GM18508 (cell line): ENCODE results near the gene OR6N1.

ENCODE experiments used
- ATAC-seq: cut with Tn5 transposase; IDR thresholded peaks from one replicate; pipeline ENCODE4 v1.9.1; 2021; ENCODE audit warnings: moderate number of reproducible peaks; ENCODE audit not compliant: insufficient read depth, unreplicated experiment

OR6N1 gene, protein sequence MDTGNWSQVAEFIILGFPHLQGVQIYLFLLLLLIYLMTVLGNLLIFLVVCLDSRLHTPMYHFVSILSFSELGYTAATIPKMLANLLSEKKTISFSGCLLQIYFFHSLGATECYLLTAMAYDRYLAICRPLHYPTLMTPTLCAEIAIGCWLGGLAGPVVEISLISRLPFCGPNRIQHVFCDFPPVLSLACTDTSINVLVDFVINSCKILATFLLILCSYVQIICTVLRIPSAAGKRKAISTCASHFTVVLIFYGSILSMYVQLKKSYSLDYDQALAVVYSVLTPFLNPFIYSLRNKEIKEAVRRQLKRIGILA

GRCh38 chr1:158771950-158772866 lies at the start of gene OR6N1:
Gene OR6N1, minus strand, starts transcription at chr1:158772195. Its CDS starts 5,513 bp downstream, at chr1:158766682.
- ATAC-seq, result no peak

DNA sequence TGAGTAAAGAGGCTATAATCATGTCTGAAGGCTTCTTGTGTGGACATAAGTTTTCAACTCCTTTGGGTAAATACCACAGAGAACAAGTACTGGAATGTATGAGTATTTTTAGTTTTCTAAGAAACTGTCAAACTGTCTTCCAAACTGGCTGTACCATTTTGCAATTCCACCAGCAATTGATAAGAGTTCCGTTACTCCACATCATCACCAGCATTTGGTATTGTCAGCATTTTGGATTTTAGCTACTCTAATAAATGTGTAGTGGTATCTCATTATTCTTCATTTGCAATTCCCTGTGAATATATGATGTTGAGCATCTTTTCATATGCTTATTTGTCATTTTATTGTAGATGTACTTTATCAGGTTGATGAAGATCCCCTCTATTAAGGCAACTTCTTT lies 49.7 kb upstream of the OR6N1 start:
- ATAC-seq, result no peak

DNA sequence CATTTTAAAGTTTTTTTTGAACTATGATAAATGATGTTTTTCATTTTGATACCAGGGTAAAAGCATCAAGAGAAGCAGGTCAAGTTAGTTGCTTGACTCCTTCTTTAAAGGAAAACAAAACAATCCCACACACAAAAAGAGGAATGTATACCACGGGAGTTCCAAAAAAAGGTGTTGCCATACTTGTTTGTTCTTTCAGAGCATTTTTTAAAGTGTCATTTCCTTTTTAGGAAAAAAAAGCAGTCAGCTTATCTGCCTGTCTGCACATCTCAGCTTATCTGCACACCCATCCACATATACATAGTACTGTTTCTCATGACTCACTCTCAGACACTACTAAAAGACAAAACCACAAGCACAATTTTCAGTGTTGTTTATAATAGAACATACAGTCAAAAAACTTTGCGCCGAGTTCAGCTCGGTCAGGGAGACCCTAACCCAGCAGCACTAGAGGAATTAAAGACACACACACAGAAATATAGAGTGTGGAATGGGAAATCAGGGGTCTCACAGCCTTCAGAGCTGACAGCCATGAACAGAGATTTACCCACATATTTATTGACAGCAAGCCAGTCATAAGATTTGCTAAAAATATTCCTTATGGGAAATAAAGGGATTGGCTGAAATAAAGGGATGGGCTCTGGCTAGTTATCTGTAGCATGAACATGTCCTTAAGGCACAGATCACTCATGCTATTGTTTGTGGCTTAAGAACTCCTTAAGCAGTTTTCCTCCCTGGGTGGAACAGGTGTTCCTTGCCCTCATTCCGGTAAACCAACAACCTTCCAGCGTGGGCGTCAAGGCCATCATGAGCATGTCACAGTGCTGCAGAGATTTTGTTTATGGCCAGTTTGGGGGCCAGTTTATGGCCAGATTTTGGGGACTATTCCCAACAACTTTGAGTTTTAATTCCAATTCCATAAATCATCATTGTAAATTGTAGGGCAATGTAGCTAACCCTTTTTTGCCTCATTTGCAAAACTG lies 47.8 kb upstream of the OR6N1 start:
- no peak for ATAC-seq

DNA sequence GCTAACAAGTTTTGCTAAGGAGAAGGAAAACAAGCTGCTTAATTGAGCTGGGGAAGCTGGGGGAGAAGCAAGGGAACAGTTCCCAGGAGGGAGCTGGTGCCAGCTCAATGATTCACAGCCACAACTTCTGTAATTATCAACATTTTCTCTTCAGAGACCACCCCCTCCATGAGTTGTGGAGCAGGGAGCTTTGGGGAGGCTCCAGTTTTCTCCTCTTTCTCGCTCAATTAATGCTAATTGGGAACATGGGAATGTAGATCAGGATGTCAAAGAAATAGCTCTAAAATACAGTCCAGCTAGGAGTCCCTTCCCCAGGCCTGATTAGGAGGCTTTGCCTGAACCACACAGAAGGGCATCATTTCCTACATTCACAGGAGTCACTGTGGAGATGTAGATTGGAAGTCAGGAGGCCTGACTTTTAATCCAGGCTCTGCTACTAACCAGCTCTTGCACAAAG lies 47.0 kb upstream of the OR6N1 start:
- ATAC-seq, result no peak

GRCh38 chr1:158818560-158818959 lies 46.6 kb upstream of the OR6N1 start:
- ATAC-seq, result no peak

DNA sequence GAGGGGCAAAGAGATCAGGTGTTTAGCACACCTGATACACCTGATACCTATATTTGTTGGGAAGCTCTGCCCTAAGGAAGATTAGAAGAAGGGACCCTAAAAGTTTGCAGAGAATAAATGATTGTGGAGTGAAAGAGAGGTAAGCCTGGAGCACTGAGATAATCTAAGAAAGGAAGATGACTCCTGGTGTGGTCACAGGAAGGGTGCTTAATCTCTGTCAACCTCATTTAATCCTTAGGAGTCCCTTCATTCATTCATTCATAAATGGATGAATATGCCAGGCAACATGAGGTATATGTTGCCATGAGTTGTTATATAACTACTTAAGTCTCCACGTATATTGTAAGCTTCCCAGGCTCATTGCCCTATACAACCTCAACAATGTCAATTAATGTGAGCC lies 43.0 kb upstream of the OR6N1 start:
- no peak for ATAC-seq

DNA sequence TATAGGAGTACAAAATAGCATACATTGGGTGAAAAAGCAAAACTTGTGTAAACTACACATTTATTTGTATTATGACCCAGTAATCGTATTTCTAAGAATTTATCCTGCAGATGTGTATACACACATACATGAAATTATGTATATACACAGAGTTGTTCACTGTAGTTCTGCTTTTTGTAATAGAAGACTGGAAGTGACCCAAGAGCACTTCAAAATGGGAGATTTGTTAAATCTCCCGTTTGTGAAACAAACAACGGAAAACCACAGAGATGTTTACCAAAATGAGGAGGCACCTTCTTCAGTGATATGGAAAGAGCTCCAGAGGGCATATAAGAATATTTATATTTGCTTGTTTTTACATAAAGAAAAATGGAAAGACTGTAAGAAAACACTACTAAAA lies 41.2 kb upstream of the OR6N1 start:
- ATAC-seq, result no peak

GRCh38 chr1:158812336-158812735 lies 40.3 kb upstream of the OR6N1 start:
- ATAC-seq, result no peak

DNA sequence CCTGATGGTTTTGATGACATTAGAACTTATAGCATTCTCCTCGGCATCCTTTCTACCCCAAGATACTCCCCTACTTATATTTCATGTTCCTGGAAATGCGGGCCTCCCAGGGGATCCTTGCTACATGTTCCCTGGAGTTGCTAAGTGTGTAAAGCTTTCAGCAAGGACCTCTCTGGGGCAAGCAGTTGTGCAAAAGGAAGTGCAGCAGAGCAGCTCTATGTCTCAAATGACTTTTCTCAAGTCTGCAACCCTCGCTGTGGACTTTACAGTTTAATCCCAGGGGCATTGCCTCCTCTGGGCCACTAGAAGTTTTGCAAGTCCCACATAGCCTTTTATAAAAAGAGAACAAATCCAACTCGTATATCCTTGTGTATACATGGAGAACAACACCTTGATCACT lies 38.3 kb upstream of the OR6N1 start:
- ATAC-seq, result no peak

DNA sequence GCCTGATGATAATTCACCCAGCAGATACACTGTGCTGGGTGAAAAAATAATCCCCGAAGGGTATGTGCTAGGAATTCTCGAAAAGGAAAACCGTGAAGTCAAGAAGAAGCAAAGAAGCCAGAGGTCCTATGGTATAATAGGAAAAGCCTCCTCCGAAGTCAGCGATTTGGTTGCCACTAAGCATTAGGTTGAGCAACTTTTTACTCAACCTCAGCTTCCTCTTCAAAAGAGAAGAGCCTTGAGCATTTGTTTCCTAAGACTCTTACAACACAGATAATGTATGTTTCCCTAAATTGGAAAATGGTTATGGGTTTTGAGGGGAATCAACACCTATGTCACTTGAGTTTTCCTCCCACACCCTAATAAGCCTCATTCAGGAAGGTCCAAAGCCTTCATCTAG lies 37.9 kb upstream of the OR6N1 start:
- no peak for ATAC-seq

DNA sequence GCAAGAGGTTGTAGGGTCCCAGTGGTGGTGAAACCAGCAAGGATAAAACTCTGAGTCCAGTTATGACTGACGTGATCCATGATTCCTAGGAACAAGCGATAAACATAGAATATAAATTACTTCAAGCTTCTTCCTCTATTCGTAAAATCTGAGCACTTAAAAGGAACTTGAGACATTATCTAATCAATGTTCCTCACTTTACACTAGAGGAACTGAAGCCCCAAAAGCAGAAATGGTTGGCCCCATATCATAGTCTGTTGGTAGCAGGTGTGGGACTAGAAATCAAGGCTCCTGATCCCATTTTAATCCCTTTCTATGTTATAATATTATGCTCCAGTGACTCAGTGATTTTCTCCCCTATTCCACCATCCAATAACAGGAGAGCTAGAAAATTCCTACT lies 37.3 kb upstream of the OR6N1 start:
- ATAC-seq, result no peak

- no peak for ATAC-seq
Measured at GRCh38 chr1:158806916-158807536, 35.0 kb upstream of the OR6N1 start.

DNA sequence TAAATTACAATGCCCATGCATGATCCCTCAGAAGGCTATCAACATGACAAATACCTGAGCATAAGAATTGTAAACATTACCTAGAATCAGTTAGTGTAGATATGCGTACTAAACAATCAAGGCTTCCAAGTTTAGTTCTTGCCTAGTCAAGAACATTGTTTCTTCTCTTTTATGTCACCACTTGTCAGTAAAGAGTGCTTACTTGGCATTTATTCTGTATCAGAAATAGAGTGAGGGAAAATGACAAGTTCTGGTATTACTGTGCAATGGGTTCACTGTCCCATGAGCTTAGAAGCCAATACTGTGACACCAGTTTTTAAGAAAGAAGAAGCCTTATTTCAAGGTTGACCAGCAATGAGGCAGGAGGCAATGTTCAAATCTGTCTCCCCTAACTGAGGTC lies 31.7 kb upstream of the OR6N1 start:
- ATAC-seq, result no peak

GRCh38 chr1:158801396-158801795 lies 29.4 kb upstream of the OR6N1 start:
- ATAC-seq, result no peak

- ATAC-seq, result no peak
Measured at GRCh38 chr1:158800526-158800925, 28.5 kb upstream of the OR6N1 start.

- ATAC-seq, result no peak
Measured at GRCh38 chr1:158799689-158800088, 27.7 kb upstream of the OR6N1 start.

DNA sequence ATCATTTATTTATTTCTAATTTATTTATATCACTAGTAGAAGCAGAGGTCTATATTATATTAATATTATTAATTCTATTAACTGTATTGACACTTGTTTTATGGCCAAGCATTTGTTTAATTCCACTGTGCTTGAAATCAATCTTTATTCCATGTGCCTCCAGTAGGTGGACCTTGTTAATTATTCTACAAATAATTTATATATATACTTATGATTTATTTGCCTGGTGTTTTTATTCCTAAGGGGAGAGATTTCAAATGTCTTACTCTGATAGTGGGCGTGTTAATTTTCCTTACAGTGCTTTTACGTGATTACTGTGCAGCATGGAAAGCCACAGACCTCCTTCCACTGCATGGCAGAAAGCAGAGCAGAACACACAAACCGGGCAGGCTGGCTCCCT lies 26.5 kb upstream of the OR6N1 start:
- no peak for ATAC-seq

DNA sequence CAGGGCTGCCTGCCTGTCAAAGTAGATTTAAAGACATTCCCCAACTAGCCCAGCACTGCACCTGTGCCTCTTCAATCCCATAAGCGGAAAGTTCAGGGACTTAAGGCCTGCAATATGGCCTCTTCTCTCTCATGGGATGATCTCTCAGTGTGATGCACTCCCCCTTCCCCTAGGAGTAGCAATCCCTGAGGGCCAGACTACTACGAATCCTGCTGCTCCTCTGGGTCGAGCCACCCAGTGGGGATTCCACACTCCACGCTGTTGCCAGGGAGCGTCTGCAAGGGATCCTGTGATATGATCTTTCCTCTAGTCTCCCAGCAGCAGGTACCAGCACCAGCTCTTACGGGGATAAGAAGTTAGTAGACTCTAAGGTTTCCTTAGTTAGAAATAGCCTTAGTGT lies 22.3 kb upstream of the OR6N1 start:
- ATAC-seq, result no peak

DNA sequence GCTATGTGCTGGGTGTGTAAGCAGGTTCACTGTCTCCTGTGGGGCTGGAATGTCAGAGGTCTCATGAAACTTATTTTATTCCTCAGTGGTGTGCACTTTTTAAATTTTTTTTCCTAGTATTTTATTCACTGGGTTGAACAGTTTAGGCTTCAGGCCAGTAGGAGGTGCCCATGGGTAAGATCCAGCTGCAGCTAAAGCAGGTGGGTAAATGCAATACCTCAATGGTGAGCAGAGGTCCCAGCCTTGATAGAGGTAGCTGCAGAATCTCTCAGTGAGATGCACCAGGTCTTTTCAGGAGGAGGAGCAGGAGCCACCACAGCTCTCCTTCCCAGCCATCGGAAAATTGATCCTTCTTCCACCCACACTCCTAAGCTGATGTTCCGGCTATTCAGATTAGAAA lies 21.6 kb upstream of the OR6N1 start:
- ATAC-seq, result no peak

DNA sequence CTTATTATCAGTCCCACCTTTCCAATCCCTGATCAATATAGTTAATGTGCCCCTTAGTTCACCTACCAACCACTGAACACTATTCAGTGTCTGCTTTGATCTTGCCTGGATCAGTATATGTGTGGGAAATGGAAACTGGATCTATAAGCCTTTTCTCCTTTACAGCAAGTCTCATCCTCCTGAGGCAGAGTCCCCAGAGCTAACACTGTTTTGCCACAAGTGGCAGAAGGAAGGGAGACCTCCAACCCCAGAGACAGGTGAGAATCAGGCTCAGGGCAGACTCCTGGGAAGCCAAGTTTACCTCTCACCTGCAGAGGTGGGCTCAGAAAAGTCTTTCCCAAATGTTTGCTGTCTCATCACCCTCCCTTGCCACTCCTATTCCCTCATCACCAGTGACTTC lies 9.1 kb upstream of the OR6N1 start, which contains the start of gene OR6N2:
OR6N2 (minus strand) TSS at position 101 of the 400 bp plus-strand sequence. CDS start 3,569 bp downstream, outside the sequence.
- no peak for ATAC-seq
